Measurements from ENCODE around the gene FAM111A. TPM values are rescaled to one million over a fixed set of nuclear protein-coding genes. Genes with fewer than 3 reads are reported as not detected.
"Not testable (repeated sequence)": the region's sequence is repeated elsewhere in the genome, so short reads cannot be mapped to it uniquely, and the experiment has no call there.

Gene FAM111A
- total and polyA plus RNA-seq, 4 donors: 14.9 to 73.3 (median 39.4) TPM

DNA sequence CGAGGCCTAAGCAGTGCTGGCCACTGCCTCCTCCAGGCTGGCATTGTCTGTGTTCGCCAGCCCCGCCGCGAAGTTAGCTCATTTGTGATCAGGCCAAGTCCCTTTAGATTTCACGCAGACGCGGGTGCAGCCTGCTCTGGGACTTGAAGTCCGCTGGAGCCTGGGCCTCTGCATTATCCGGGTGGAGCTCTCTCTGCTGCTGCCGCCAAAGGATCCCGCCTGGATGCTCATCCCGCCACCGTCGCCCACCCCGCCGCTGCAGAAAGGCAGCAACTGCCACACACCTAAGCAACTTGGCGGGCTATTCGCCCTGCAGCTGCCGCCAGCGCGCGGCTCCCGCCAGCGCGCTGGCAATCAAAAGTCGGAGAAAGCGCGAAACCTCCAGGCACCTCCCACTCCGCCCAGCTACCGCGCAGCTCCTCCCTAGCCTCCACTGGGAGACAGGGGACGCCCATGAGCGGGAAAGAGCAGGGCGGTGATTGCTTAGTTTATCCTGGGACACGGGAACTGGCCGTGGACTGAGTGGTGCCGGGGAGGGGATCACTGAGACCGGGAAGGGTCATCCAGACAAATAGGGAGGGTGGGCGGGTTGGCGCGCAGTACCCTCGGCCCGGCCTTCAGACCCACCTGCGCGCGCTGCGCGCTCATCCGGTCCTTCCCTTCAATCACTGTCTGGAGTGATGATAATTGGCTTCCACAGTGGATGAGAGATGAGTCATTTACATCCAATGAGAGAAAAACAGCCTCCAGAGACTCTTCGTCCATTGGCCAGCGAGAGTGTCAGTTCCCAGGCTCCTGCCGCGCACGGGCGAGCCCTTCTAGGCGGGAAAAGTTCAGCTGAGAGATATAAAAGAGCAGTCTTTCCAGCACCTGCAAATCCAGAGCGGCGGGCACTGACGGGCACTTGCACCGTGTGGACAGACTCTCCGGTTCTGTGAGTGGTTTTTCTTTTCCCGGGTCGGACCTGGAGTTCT, 36.0 kb upstream of the FAM111A start, which contains the start of gene FAM111B:
FAM111B (plus strand) TSS at position 875 of the 974 bp plus-strand sequence. CDS start 2,389 bp downstream, outside the sequence.
- TF ChIP-seq, protein P1, sequence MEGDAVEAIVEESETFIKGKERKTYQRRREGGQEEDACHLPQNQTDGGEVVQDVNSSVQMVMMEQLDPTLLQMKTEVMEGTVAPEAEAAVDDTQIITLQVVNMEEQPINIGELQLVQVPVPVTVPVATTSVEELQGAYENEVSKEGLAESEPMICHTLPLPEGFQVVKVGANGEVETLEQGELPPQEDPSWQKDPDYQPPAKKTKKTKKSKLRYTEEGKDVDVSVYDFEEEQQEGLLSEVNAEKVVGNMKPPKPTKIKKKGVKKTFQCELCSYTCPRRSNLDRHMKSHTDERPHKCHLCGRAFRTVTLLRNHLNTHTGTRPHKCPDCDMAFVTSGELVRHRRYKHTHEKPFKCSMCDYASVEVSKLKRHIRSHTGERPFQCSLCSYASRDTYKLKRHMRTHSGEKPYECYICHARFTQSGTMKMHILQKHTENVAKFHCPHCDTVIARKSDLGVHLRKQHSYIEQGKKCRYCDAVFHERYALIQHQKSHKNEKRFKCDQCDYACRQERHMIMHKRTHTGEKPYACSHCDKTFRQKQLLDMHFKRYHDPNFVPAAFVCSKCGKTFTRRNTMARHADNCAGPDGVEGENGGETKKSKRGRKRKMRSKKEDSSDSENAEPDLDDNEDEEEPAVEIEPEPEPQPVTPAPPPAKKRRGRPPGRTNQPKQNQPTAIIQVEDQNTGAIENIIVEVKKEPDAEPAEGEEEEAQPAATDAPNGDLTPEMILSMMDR (IDR thresholded peaks at IDR 0.05; ENCODE audit: control extremely low read depth, extremely low read depth): no peak
- Histone ChIP-seq H3K36me3 (ENCODE audit: control insufficient read depth in 4 of 4, insufficient read depth in 4 of 4, low read length in 4 of 4) (no peaks in the 10 kb centered on the region), H3K4me1 (ENCODE audit: control insufficient read depth in 5 of 5, insufficient read depth in 5 of 5, low read length in 5 of 5) (peaks cover 0 to 10% (median 4%) of the 10 kb centered on the region in 5 donors), H3K9ac (ENCODE audit: insufficient read depth in 1 of 2, low read length in 2 of 2) (peak within 1 kb of the TSS in 1 of 2 donors; percentile 15), H3K27me3 (ENCODE audit: control insufficient read depth in 3 of 3, insufficient read depth in 3 of 3, low read length in 2 of 3) (peaks cover 0 to 4% (median 0%) of the 10 kb centered on the region in 3 donors), H3K4me3 (no peak within 1 kb of the TSS), H3K9me3 (ENCODE audit: control insufficient read depth in 4 of 4, insufficient read depth in 3 of 4, low read length in 3 of 4) (no peaks in the 10 kb centered on the region), H3K27ac (ENCODE audit: low read depth in 1 of 2, low read length in 1 of 2) (no peak within 1 kb of the TSS)
- WGBS, 2 donors: 1% methylated on average over 63 to 64 of the region's 64 CpGs
- DNase-seq (peak; percentile 89 to 95 (median 93)), ATAC-seq (ENCODE audit: insufficient read depth, low FRiP score) (peak; percentile 94)

DNA sequence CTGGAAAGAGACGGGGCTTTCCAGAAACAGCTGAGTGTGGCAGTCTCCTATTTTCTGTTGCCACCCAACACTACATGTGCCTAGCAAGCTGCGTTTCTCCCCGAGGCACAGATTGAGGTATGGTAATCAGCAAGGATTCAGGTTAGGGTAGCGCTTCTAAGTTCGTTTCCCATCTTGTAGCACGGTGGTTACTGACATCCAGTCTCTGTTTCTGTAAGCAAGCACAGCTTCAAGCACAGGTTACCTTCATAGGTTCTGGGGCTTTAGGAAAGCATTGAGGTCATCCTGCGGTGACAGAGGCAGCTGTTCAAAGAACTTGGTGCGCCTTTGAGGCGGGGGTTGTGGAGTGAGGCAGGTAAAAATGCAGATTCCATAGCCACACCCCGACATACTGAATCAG, 34.9 kb upstream of the FAM111A start:
- not testable (repeated sequence) for H3K4me3 ChIP-seq; H3K9me3 ChIP-seq (ENCODE audit: control insufficient read depth in 4 of 4, insufficient read depth in 3 of 4, low read length in 3 of 4); H3K9ac ChIP-seq (ENCODE audit: insufficient read depth in 1 of 2, low read length in 2 of 2); H3K36me3 ChIP-seq (ENCODE audit: control insufficient read depth in 4 of 4, insufficient read depth in 4 of 4, low read length in 4 of 4); ATAC-seq (ENCODE audit: insufficient read depth, low FRiP score); H3K27me3 ChIP-seq (ENCODE audit: control insufficient read depth in 3 of 3, insufficient read depth in 3 of 3, low read length in 2 of 3); H3K27ac ChIP-seq (ENCODE audit: low read depth in 1 of 2, low read length in 1 of 2)
- DNase-seq: peak in 1 of 3 donors; percentile 13
- WGBS, 2 donors: 32 to 42% methylated on average over 10 of the region's 10 CpGs
- peaks cover 0 to 10% (median 4%) of the 10 kb centered on the region in 5 donors for H3K4me1 ChIP-seq (ENCODE audit: control insufficient read depth in 5 of 5, insufficient read depth in 5 of 5, low read length in 5 of 5)

DNA sequence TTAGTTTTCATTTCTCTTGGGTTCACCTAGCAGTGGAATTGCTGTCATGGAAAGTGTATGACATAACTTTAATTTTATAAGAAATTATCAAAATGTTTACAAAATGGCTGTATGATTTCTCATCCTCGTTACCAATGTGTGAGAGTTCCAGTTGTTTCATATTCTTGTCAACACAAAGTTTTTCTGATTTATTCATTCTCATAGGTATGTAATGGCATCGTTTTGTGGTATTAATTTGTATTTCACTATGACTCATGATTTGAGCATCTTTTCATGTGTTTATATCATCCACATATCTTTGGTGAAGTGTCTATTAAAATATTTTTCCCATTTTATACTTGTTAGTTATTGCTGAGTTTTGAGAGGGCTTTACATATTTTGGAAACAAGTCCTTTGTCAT, 30.2 kb upstream of the FAM111A start:
- no peak overlapping the region for H3K4me3 ChIP-seq
- peaks cover 0 to 1% (median under 1%) of the 10 kb centered on the region in 4 donors for H3K9me3 ChIP-seq (ENCODE audit: control insufficient read depth in 4 of 4, insufficient read depth in 3 of 4, low read length in 3 of 4)
- no peaks in the 10 kb centered on the region for H3K27me3 ChIP-seq (ENCODE audit: control insufficient read depth in 3 of 3, insufficient read depth in 3 of 3, low read length in 2 of 3)
- TF ChIP-seq, protein P1 (IDR thresholded peaks at IDR 0.05; ENCODE audit: control extremely low read depth, extremely low read depth): no peak
- WGBS, 2 donors: 88 to 89% methylated on average over 2 of the region's 2 CpGs
- no peak for ATAC-seq (ENCODE audit: insufficient read depth, low FRiP score)
- H3K9ac ChIP-seq (ENCODE audit: insufficient read depth in 1 of 2, low read length in 2 of 2): no peak overlapping the region
- peaks cover 0 to 10% (median 0%) of the 10 kb centered on the region in 4 donors for H3K36me3 ChIP-seq (ENCODE audit: control insufficient read depth in 4 of 4, insufficient read depth in 4 of 4, low read length in 4 of 4)
- peaks cover 0 to 3% (median 0%) of the 10 kb centered on the region in 5 donors for H3K4me1 ChIP-seq (ENCODE audit: control insufficient read depth in 5 of 5, insufficient read depth in 5 of 5, low read length in 5 of 5)
- no peak overlapping the region for H3K27ac ChIP-seq (ENCODE audit: low read depth in 1 of 2, low read length in 1 of 2)
- DNase-seq: no peak

DNA sequence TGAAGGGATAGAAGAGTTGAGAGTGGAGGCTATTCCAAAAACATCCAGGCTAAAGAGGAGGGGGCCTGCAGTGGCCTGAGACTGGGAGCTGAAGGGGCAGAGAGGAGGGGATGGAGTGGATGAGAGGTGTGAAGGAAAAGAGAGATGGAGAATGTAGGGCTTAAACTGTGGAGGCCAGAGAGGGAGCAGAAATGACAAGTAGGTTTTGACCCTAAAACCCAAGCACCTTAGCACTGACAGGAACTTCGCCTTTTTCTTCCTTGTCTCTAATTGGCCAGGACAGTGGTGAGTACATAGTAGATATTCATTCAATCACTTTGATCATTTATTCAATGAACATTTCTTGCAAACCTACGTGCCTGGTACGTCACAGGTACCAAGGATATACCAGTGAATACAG, 28.3 kb upstream of the FAM111A start:
- Histone ChIP-seq H3K9me3 (ENCODE audit: control insufficient read depth in 4 of 4, insufficient read depth in 3 of 4, low read length in 3 of 4) (peaks cover 0 to 6% (median 3%) of the 10 kb centered on the region in 4 donors), H3K4me3 (no peak overlapping the region), H3K4me1 (ENCODE audit: control insufficient read depth in 5 of 5, insufficient read depth in 5 of 5, low read length in 5 of 5) (no peaks in the 10 kb centered on the region), H3K27ac (ENCODE audit: low read depth in 1 of 2, low read length in 1 of 2) (no peak overlapping the region), H3K36me3 (ENCODE audit: control insufficient read depth in 4 of 4, insufficient read depth in 4 of 4, low read length in 4 of 4) (peaks cover 0 to 17% (median 0%) of the 10 kb centered on the region in 4 donors), H3K27me3 (ENCODE audit: control insufficient read depth in 3 of 3, insufficient read depth in 3 of 3, low read length in 2 of 3) (no peaks in the 10 kb centered on the region), H3K9ac (ENCODE audit: insufficient read depth in 1 of 2, low read length in 2 of 2) (no peak overlapping the region)
- no peak for ATAC-seq (ENCODE audit: insufficient read depth, low FRiP score)
- DNase-seq: no peak
- TF ChIP-seq, protein P1 (IDR thresholded peaks at IDR 0.05; ENCODE audit: control extremely low read depth, extremely low read depth): no peak
- WGBS, 2 donors: 97 to 98% methylated on average over 3 of the region's 3 CpGs

Data from lung (tissue), 12 donors.